Measurements from ENCODE around the gene TBC1D14.
A peak's percentile ranks its signal among the peaks of the same experiment; 100 is the strongest.

The TBC1D14 gene, protein sequence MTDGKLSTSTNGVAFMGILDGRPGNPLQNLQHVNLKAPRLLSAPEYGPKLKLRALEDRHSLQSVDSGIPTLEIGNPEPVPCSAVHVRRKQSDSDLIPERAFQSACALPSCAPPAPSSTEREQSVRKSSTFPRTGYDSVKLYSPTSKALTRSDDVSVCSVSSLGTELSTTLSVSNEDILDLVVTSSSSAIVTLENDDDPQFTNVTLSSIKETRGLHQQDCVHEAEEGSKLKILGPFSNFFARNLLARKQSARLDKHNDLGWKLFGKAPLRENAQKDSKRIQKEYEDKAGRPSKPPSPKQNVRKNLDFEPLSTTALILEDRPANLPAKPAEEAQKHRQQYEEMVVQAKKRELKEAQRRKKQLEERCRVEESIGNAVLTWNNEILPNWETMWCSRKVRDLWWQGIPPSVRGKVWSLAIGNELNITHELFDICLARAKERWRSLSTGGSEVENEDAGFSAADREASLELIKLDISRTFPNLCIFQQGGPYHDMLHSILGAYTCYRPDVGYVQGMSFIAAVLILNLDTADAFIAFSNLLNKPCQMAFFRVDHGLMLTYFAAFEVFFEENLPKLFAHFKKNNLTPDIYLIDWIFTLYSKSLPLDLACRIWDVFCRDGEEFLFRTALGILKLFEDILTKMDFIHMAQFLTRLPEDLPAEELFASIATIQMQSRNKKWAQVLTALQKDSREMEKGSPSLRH

DNA sequence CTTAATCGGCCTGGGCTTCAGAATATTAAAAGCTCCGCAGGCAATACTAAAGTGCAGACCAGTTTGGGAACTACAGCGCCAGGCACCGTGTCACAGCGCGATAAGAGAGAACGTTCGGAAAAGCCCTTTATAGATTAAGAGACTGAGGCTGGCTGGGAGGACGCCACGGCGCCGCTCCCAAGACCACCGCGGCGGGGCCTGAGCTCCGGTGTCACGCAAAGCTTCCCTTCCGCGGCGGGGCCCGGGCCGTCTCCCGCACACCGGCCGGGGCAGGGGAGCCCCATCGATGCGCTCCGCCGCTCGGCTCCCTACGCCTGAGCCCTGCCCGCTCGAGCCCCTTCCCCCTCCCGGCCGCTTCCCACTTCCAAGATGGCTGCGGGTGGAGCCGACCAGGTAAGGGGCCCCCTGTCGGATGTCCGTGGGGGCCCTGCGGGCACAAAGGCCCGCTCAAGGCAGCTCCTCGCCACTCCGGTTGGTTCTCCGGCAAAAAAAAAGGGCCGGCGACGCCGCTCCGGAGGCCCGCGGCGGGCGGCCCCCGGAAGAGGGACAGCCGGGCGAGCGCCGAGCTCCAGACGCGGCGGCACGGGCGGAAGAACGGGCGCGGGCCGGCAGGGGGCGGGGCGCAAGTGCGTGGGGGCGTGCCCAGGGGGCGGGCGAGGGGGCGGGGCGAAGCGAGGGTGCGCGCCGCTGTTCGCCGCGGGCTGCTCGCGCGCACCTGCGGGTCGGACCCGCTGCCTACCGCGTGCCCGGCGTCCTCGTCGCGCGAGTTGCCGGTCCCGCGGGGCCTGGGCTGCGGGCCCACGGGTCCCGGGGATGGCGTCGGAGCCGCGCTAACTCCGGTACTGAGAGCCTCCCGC is at the start of gene TBC1D14:
TBC1D14 (plus strand) TSS at position 714 of the 857 bp plus-strand sequence. CDS start 13,564 bp downstream, outside the sequence.
- FAIRE-seq (no peak), DNase-seq (ENCODE audit: low spot score) (peak; percentile 54)

DNA sequence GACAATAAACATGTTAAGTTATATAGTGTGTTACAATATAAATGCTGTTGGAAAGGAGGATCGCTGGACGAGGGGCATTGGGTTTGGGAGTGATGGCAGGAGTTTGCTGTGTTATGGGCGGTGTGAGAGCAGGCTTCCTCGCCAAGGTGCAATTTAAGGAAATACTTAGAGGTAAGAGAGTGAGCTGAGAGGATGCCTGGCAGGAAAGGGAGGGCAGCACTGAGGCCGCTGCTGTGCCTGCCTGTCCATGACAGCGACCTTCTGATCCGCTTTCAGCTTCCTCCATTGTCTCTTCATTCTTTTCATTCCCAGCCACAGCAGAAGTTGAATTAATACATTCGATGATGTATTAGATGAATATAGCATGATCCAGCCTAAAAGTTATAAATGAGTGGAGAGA is 41.2 kb upstream of the TBC1D14 start:
- no peak for FAIRE-seq
- DNase-seq (ENCODE audit: low spot score), result no peak

DNA sequence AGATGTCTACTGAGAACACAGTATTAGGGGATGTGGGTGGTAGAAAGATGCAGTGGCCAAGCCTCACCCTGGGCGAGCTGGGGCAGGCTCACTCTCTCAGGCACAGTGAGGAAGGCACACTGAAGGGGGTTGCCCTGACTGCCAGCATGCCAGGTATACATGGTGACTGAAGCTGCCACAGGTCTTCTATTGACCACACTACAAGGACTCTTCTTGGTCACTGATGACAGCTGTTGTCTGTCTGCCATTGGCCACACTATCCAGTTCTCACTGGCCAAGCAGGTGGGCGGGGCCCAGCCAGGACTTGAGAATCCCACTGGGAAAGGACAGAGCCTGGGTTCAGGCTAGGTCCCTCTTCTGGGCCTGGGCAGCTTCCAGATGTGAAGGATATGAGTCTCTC is 39.7 kb upstream of the TBC1D14 start:
- DNase-seq (ENCODE audit: low spot score) (no peak), FAIRE-seq (no peak)

DNA sequence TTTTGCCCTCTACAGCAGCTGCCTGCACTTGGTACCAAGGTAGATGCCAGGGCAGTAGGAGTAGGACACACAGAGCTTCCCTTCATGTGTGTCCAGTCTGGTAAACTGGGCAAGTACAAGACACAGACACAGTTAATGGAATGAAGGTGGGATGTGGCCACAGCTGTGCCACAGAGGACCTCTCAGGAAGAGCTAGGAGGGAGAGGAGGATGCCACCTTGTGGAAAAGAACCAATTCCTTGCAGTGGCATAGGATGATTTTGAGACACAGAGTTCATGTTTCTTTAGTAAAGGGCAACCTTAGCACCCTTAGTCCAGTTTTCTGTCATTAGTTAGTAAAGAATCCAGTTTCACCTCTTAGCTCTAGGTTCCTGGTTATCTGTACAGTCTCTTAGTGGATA is 36.3 kb upstream of the TBC1D14 start:
- no peak for FAIRE-seq

DNA sequence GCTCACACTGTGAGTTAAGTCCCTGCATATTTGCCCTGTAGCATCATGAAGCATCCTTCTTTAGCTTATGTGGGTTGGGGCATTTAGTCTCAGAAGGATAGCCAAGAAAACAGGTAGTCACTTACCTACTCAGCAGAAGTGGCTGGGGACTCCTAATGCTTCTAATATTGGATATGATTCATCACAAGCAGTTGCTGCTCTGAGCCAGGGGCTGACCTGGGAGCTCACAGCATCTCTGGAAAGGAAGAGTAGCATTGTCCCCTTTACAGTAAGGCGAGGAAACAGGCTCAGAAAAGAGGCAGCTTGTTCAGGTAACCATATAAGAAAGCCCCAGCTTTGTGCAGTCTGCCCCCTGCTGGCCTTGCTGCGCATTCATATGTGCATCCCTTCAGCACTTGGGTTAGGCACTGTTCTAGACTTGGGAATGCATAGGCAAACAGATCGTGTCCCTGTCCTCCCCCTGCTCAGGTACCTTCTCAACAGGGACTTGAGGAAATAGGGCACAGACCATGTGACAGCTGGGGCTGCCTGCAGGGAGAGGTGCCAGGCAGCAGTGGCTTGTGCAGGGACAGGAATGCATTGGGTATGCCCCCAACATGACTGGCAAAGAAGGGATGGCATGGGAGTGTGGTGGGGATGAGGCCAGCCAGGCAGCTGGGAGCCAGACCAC is 35.7 kb upstream of the TBC1D14 start:
- DNase-seq (ENCODE audit: low spot score), result no peak
- FAIRE-seq, result no peak

More for the DNA sequence above, 36.3 kb upstream of the TBC1D14 start:
- DNase-seq (ENCODE audit: low spot score), result no peak

DNA sequence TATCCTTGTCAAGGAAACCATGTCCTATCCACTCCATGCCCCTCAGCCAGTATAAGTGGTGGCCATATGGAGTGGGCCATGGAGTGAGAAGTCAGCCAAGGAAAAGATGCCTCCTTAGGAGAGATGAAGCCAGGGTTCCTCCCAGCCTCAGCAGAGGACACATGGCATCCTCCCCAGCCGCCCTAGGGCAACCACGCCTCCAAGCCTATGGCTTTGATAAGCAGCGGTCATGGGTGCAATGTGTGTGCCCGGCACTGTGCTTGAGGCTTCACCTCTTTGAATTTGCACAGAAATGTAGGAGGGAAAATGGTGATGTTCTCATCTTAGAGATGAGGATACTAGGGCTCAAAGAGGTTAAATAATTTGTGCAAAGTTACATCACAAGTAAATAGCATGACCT is 34.6 kb upstream of the TBC1D14 start:
- no peak for FAIRE-seq

DNA sequence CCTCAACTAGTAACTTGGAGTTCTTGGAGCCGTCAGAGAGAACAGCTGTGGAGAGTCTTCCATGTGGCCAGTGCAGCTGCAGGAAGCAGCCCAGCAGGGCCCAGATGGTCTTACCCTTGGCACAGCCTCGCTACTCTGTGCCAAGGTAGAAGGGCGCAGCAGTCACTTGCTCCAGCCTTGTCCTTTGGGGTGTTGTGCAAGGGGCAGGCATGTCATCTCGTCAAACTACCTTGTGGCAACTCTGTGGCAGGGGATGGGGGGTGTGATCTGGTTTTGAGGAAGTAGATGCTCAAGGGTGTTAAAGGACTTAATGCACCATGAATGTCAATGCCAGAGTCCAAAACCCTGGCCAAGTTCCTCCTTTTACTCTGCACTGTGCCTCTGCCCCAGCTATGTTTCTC is 34.2 kb upstream of the TBC1D14 start:
- no peak for DNase-seq (ENCODE audit: low spot score)
- FAIRE-seq, result no peak

More for the DNA sequence above, 34.6 kb upstream of the TBC1D14 start:
- DNase-seq (ENCODE audit: low spot score), result no peak

DNA sequence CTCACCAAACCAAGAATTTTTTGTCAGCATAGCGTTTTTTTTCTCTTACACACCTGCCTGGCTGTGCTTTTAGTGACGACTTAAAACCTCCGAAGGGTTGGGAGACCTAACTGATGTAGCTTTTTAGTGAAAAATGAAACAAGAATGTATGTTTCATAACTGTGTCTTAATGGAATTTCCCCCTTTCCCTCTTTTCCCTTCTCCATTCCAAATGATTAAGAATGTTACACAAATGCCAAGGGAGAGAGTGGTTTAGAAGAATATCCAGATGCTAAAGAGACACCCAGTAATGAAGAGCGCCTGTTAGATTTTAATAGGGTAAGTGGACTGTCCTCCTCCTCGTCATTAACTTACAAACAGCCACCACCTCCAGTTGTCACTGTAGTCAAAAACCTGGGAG is 33.2 kb upstream of the TBC1D14 start:
- FAIRE-seq (no peak), DNase-seq (ENCODE audit: low spot score) (no peak)

DNA sequence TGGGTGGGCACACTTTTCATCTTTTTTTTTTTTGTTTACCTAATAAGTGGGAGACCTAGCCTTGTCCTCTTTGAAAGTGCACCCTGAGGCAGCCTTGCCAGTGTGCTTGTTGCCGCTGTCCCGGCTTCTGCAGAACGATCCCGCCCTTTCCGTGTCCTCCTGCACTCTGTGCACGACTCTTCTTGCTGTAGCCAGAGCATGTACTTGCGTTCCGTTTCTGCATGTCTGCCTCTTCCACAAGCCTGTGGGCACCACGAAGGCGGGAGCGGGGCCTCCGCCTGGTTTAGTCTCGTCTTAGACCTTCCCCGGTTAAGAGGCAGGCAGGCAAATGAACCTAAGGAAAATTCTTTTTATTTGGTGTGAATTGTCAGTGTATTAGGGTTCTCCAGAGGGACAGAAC is 32.6 kb upstream of the TBC1D14 start:
- no peak for FAIRE-seq
- no peak for DNase-seq (ENCODE audit: low spot score)

DNA sequence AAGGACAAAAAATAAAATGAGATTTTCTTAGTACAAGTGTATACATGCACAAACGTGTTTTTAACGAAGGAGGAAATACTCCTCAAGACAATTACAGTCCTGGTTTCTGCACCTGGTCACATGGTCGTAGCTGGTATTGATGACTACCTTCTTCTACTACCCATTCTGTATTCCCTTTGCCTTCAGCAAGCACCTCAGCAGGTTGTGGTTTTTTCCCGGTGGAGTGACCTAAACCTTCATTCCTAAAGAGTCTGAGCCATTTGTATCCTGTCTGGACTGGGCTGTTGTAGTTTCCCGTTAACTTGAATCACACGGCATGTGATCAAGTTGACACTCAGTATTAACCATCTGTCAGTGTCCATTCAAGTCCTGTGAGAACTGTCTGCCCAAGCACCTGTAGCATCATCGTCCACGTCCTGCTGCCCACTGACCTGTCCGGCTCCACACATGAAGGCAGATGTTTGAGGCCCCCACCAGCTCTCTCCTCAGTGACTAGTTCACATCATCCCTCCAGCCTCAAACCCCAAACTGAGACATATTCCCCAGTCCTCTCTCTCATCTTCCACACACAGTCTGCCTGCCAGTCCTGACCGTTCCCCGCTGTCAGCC is 31.1 kb upstream of the TBC1D14 start:
- FAIRE-seq, result no peak
- no peak for DNase-seq (ENCODE audit: low spot score)

DNA sequence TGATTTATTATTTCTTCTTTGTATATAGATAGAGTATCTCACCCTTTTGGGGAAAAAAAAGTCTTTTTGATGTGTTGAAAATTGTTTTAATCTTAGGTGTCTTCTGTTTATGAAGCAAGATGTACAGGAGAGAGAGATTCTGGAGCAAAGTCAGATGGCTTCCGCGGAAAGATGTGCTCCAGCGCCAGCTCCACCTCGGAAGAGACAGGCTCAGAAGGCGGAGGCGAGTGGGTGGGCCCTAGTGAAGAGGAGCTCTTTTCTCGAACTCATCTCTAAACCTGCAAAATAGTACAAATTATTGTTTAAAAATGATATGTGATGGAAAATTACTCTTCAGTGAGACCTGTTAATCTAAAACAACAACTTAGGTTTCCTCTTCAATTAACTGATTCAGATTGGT is 28.9 kb upstream of the TBC1D14 start:
- FAIRE-seq (no peak), DNase-seq (ENCODE audit: low spot score) (no peak)

DNA sequence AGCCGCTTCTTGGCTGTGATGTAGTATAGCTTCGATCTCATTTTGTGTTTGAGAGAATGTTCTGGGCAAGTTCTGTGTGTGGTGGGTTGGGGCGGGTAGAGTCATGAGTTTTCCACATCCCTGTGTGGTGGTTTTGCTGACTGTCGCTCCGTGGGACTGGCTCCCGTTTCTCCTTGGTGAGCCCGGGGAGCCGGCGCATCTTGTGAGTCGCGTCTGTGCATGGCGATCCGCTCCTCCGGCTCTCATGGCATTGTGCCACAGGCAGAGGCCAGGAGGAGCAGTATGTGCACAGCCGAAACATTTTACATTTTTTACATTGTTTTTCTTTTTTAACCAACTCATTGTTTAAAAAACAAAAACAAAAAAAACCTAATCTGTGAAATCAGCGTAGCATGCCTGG is 27.7 kb upstream of the TBC1D14 start:
- no peak for FAIRE-seq

DNA sequence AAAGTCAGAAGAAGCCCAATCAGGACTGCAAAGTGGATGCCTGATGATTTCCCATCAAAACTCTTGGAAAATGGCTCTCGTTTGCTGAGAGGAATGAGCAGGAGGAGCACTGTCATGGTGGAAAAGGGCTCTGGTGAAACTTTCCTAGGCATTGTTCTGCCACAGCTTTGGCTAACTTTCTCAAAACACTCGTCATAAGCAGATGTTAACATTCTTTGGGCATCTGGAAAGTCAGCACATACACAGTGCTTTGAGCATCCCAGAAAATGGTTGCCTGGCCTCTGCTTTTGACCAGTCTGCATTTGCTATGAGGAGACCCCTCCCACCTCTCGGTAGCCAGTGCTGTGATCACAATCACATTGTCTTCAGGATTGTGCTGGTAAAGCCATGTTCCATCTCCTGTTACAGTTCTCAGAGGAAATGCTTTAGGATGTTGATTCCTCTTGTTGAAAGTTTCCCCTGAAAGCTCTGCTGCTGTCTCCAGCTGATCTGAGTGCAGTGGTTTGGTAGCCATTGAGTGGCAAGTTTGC is 25.2 kb upstream of the TBC1D14 start:
- DNase-seq (ENCODE audit: low spot score), result no peak
- FAIRE-seq, result no peak

More for the DNA sequence above, 27.7 kb upstream of the TBC1D14 start:
- no peak for DNase-seq (ENCODE audit: low spot score)

DNA sequence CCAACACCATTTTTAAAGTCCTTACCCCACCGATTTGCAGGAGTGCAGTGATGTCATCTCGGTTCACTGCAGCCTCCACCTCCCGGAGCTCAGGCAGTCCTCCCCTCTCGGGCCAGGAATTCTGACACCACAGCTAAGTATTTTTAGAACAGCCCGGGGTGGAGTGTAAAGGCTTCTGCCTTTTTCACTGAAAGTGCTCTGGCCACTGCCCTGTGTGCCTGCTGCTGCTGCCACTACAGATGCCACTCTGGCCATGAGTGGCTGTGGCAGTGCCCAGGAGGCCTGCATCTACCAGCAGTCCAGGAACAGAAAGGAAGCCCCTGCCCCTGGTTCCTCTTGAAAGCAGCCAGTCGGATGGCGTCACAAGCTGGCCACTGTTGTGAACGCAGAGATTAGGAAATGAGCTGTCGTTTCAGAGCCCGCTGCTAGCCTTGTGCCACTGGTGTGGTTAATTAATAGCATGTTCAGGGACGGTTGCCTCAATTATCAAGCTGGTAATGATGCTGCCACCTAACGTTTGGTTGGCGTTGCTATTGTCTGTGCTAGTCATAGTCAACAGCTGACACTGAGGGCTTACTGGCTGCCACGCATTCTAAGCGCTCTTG is 23.6 kb upstream of the TBC1D14 start:
- DNase-seq (ENCODE audit: low spot score) (peak; percentile 76), FAIRE-seq (peak; percentile 71)

DNA sequence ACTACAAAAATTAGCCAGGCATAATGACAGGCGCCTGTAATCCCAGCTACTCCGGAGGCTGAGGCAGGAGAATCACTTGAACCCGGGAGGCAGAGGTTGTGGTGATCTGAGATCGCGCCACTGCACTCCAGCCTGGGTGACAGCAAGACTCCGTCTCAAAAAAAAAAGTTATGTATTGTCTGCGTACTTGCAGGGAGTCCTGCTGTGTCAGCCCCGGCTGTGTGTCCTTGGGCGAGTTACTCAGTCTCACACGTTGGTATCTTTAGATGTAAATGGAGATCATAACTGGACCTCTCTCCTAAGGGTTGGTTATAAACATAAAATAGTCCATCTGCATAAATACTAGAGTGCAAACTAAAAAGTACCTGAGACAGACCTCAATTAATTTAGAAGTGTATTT is 22.7 kb upstream of the TBC1D14 start:
- DNase-seq (ENCODE audit: low spot score), result no peak
- no peak for FAIRE-seq

DNA sequence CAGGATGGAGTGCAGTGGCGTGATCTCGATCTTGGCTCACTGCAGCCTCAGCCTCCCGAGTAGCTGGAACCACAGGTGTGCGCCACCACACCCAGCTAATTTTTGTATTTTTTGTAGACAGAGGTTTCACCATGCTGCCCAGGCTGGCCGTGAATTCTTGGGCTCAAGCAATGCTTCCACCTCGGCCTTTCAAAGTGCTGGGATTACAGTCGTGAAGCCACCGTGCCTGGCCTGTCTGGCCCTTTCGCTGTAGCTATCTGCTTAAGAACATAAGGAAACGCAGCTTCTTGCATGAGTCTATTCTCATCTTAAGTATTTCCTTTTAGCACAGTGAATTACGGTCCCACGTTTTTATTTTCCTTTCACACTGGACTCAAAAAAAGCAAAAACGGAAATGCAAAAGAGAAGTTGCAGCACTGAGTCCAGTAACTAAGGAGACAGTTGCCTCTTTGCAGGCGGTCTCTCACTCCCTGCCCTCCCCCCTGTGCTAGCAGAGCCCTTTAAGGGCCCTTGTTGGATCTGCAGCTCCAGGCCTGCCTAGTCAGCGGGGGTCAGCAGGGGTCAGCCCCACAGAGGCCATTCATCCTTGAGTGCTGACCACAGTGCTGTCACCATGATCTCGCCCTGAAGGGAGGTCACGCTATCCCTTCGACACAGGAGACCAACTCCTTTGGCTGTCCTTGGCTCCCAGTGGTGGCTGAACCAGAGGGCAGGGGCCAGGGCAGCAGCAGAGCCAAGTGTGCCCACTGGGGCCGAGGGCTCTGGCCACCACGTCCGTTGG is 21.8 kb upstream of the TBC1D14 start:
- FAIRE-seq (no peak), DNase-seq (ENCODE audit: low spot score) (peak; percentile 66)

DNA sequence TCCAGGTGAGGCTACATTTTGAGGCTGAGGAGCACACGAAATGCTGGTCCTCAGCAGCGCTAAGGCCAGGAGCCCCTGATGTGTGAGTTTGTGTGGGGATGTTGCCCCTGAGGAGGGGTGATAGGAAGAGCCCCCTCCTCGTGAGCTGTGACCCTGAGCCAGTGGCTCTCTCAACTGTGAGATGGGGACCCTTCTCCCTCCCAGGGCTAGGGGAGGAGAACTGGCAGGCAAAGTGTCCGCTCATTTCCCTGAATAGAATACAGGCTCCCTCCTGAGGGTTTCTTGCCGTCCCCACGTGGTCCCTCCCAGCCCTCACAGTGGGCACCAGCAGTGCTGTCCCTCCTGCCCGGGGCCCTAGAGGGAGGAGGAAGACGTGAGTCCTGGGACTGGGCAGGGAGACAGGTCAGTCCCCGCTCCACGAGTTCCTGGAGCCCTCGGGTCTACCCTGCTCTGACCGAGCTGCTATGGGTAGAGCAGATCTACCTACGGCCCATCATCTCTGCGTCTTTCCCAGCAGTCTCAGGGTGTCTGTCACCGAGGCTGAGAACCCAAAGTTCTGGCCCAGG is 21.0 kb upstream of the TBC1D14 start:
- FAIRE-seq, result no peak
- no peak for DNase-seq (ENCODE audit: low spot score)

DNA sequence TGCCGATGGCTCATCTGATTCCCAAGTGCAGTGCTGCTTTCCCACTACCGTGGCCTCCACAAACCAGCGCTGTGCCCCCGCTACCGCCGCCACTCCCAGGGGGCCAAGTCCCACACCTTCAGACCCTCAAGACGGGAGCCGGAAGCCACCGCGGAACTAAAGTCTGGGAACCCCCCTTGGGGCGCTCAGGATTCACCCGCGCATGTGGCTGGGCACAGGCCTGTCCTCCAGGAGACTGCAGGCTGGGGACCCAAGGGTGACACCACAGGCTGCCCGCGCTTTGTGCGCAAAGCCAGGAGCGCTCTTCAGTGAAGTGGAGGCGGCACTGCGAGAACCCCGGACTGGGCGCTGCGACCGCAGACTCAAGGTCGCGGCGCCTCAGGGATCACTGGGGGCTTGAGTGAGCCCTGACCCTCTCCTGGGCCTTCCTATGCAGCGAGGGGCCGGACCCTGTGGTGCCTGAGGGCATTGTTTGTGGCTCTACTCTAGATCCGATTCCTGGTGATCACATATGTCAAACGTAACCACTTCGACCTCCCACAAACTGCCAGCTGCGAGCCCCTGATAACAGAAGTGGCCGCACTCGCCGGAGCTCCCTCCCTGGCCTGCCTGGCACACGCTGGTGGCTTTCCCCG is 20.4 kb upstream of the TBC1D14 start:
- no peak for FAIRE-seq

More for the DNA sequence above, 20.4 kb upstream of the TBC1D14 start:
- DNase-seq (ENCODE audit: low spot score), result no peak
